ENCODE results near the gene AUP1. TPM values are rescaled to one million over a fixed set of nuclear protein-coding genes. Genes with fewer than 3 reads are reported as not detected.

Gene AUP1
- total RNA-seq, 2 donors from 2014 or later, result 82.5 to 170 TPM

- H3K4me3 ChIP-seq, result no peak overlapping the region
- no peaks in the 10 kb centered on the region for H3K27me3 ChIP-seq
- H3K4me1 ChIP-seq, result peaks cover 27% of the 10 kb centered on the region
- no peak for ATAC-seq
- H3K36me3 ChIP-seq (replicated peaks in 1 of 2; ENCODE audit: insufficient read depth in 1 of 2, low read depth in 2 of 2), result peaks cover 0 to 4% of the 10 kb centered on the region in 2 donors
- no peak overlapping the region for H3K27ac ChIP-seq
- 95 to 99% methylated on average over 11 of the region's 11 CpGs for WGBS, 2 donors
- DNase-seq, result no peak
- H3K9me3 ChIP-seq, result no peaks in the 10 kb centered on the region
- intact Hi-C loops (cut with DNase I), result loop anchor here (5.0 kb wide), 1 partner anchor 34 kb away; no protein-coding TSS in a partner anchor
- TF ChIP-seq POLR2A (IDR thresholded peaks at IDR 0.05) (no peak), CTCF (IDR thresholded peaks at IDR 0.05) (no peak)
Measured at GRCh38 chr2:74526649-74527230, 2.8 kb downstream of the AUP1 start.

GRCh38 chr2:74525717-74526648 is 3.5 kb downstream of the AUP1 start, which contains the start of gene DQX1:
Gene DQX1 (minus strand): TSS chr2:74526231. CDS start chr2:74525729, 502 bp downstream.
- H3K4me1 ChIP-seq, result peaks cover 22% of the 10 kb centered on the region
- intact Hi-C loops (cut with DNase I), result loop anchor here (5.0 kb wide), 1 partner anchor 34 kb away; no protein-coding TSS in a partner anchor
- 84 to 95% methylated on average over 11 of the region's 11 CpGs for WGBS, 2 donors
- peaks cover 0 to 4% of the 10 kb centered on the region in 2 donors for H3K36me3 ChIP-seq (replicated peaks in 1 of 2; ENCODE audit: insufficient read depth in 1 of 2, low read depth in 2 of 2)
- TF ChIP-seq POLR2A (IDR thresholded peaks at IDR 0.05) (no peak), CTCF (IDR thresholded peaks at IDR 0.05) (no peak)
- no peaks in the 10 kb centered on the region for H3K27me3 ChIP-seq
- DNase-seq (no peak), ATAC-seq (no peak)
- H3K27ac ChIP-seq, result no peak within 1 kb of the TSS
- no peak within 1 kb of the TSS for H3K4me3 ChIP-seq
- no peaks in the 10 kb centered on the region for H3K9me3 ChIP-seq

GRCh38 chr2:74524955-74525716 is 4.4 kb downstream of the AUP1 start:
- DNase-seq (no peak), ATAC-seq (no peak)
- WGBS, 2 donors, result 88 to 91% methylated on average over 10 of the region's 10 CpGs
- H3K9me3 ChIP-seq, result no peaks in the 10 kb centered on the region
- TF ChIP-seq CTCF (IDR thresholded peaks at IDR 0.05), result no peak
- peaks cover 15% of the 10 kb centered on the region for H3K4me1 ChIP-seq
- peaks cover 0 to 4% of the 10 kb centered on the region in 2 donors for H3K36me3 ChIP-seq (replicated peaks in 1 of 2; ENCODE audit: insufficient read depth in 1 of 2, low read depth in 2 of 2)
- H3K4me3 ChIP-seq, result no peak overlapping the region
- no peaks in the 10 kb centered on the region for H3K27me3 ChIP-seq
- intact Hi-C loops (cut with DNase I), result loop anchor here (5.0 kb wide), 1 partner anchor 33 kb away; no protein-coding TSS in a partner anchor
- H3K27ac ChIP-seq, result no peak overlapping the region

- H3K4me3 ChIP-seq, result no peak overlapping the region
- H3K36me3 ChIP-seq (replicated peaks in 1 of 2; ENCODE audit: insufficient read depth in 1 of 2, low read depth in 2 of 2), result peaks cover 0 to 4% of the 10 kb centered on the region in 2 donors
- ATAC-seq (no peak), DNase-seq (no peak)
- H3K9me3 ChIP-seq, result no peaks in the 10 kb centered on the region
- H3K27ac ChIP-seq, result no peak overlapping the region
- WGBS, 2 donors, result 75 to 82% methylated on average over 7 to 9 of the region's 9 CpGs
- intact Hi-C loops (cut with DNase I), result no loop called here
- TF ChIP-seq CTCF (IDR thresholded peaks at IDR 0.05), result no peak
- TF ChIP-seq POLR2A (IDR thresholded peaks at IDR 0.05), result no peak
- H3K27me3 ChIP-seq, result peaks cover 0 to 6% of the 10 kb centered on the region in 2 donors
- peaks cover 15% of the 10 kb centered on the region for H3K4me1 ChIP-seq
Measured at GRCh38 chr2:74524005-74524404, 5.5 kb downstream of the AUP1 start.

Data from body of pancreas (tissue), 4 donors.